Stimulated activated CD8-positive, alpha-beta memory T cell treated with anti-CD3 and anti-CD28 coated beads, Interleukin-2, amount 100 ng/mL, for 48 hours (primary cell): ENCODE results near the gene SLC7A10.
"Not testable (repeated sequence)": the region's sequence is repeated elsewhere in the genome, so short reads cannot be mapped to it uniquely, and the experiment has no call there.

Source experiments
- DNase-seq, 2 donors: peaks; one replicate each; pipeline ENCODE4 v3.0.0-alpha.2; 2020; ENCODE audit warnings: low read depth in 2 of 2

The SLC7A10 gene

DNA sequence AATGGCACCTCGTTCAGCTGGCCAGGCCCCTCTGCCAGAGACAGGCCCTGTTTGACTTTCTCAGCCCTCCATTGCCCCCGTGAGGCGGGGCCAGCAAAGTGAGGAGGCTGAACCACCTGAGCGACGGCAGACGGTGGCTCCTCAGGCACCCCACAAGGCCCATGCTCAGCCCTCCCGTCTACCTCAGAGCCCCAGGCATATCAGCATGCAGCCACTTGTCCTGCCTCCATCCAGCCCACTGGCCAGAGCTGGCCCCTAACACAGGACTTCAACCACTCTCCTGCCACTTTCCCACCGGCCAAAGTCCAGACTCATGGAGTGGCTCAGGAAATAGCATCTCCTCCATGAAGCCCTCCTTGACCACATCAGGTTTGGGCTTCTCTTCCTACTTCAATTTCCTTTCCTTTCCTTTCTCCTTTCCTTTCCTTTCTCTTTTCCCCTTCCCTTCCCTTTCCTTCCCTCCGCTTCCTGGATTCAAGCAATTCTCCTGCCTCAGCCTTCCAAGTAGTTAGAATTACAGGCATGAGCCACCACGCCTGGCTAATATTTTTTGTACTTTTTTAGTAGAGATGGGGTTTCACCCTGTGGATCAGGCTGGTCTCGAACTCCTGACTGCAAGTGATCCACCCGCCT lies 9.3 kb downstream of the SLC7A10 start:
- DNase-seq = no peak

DNA sequence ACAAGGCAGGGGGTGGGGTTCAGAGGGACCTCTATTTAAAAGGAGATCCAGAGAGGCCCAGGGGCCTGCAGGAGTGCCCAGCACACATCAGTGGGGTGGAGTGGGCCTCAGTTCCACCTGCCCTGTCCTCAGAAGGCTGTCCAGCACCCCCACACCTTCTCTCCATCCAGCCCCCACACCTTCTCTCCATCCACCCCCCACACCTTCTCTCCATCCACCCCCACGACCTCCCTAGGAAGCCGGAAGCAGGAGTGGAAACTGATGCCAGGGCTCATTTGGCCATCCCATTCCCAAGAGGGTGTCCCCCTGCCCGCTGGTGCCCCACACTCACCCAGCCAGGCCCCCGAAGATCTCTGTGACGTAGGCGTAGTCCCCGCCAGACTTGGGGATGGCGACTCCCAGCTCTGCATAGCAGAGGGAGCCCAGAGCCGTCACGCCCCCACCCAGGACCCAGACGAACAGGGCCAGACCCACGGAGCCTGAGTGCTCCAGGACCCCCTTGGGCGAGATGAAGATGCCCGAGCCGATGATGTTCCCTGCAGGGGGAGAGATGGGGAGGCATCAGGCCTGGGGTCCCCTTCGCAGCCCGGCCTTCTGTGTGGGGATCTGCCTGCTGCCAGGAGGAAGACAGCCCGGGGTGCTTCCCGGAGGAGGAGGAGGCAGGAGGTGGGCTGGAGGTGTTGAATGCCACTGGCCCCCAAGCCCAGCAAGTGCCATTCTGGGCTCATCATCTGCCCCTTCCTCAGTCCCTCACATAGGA lies 10.0 kb downstream of the SLC7A10 start:
- DNase-seq = no peak

DNA sequence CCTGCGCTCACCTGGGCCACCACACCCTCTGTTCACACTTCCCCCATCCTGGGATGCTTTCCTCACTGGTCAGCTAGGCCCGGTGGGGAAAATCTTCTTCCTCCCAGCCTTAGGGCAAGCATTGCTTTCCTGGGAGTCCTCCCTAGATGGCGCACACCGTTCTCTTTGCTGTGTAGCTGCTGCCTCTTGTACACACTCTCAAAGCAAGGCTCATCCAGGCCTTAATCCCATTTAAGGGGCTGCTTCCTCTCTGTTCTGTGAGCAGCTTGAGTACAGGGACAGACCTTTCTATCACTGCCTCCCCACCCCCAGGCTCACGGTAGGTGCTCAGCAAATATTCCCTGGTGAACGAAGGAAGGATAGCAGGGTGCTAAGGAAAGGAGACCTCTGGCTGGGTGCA lies 11.1 kb downstream of the SLC7A10 start:
- no peak for DNase-seq

DNA sequence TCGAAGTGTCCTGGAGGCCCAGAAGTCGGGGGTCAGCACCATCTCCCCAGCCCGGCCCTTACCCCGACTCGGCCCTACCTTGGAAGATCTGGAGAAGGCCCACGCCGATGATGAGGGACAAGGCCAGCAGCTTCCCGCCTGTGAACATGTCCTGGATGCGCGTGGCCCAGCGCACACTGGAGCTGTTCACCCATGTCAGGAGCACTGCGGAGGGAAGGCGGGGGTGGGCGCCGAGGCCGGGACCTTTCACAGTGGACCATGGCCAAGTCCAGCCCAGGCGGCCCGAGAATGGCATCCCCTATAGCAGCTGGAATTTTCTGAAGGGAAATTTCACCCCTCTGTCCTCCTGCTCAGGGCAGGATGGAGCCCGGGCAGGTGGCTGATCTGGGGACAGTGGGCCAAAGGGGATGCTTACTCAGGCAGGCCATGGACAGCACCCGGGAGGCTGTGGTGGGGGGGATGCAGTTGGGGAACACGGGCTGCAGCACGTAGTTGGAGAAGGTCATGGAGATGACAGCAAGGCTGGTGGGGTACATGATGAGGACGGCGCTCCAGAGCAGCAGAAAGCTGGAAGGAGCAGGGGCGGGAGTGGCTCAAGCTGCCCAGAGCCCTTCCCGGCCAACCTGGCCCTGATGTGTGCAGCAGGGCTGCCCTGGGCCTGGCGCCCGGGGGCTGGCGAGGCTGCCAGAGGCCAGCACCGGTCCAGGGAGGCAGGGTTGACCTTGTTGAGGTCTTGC lies 13.0 kb downstream of the SLC7A10 start:
- no peak for DNase-seq

DNA sequence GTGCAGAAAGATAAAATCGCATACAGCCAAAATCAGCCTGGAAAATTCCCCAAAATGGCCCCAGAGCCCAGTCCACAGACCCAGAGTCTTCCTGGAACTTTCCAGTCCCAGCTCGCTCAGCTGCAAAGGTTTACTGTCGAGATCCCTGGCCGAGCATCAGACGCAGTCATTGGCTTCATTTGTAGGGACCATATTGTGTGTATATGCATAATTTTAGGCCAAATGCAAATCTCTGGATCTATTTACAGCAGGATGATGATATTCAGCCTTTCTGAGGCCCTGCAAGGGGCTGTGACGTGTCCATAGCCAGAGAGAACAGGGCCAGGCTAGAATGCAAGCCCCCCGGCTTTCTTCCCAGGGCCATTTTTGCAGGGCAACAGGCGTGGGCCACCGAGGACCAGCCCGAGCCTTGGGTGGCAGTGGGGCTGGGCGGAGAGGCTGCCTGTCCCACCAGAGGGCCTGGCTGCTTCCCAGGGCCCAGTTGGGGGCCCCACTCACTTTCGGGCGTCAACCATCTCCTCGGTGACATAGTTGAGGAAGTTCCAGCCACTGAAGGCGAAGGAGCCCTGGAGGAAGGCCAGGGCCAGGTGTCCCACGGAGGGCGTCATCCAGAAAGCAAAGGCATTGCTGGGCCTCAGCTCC lies 13.7 kb downstream of the SLC7A10 start:
- DNase-seq = no peak

DNA sequence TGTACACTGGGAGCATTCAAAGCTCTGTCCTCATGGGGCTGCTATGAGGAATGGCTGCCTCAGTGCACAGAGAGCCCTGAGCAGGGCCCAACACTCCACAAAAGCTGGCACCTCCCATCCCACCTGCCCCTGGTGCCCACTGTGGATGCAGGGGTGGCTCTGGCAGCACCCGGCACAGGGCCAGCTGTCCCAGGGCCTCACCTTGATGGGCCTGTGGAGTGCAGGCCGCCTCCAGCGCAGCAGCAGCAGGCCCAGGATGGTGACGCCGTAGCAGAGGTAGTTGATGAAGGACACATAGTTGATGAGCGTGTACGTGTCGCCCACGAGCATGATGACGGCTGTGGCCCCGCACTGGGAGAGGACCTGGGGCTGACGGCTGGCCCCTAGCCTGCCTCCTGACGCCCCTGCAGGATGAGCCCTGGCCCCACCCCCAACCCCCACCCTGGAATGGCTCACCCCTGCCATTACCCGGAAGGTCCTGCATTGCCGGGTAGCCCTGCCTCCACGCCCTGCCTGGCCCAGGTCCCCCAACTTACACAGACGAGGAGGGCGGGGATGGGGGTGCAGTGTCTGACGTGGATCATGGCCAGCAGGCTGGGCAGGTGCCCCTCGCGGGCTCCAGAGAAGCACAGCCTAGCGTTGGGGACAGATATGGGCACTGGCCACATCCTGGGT lies 15.2 kb downstream of the SLC7A10 start:
- no peak for DNase-seq

DNA sequence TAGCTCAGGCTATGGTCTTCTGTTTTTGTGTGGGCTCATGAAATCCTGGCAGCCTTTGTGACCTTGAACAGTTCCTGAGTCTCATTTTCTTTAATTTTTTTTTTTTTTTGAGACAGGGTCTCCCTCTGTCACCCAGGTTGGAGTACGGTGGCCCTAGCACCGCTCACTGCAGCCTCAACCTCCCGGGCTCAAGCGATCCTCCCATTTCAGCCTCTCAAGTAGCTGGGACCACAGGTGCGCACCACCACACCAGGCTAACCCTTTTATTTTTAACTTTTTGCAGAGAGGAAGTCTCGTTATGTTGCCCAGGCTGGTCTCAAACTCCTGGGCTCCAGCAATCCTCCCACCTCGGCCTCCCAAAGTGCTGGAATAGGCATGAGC lies 15.8 kb downstream of the SLC7A10 start:
- DNase-seq = not testable (repeated sequence)

DNA sequence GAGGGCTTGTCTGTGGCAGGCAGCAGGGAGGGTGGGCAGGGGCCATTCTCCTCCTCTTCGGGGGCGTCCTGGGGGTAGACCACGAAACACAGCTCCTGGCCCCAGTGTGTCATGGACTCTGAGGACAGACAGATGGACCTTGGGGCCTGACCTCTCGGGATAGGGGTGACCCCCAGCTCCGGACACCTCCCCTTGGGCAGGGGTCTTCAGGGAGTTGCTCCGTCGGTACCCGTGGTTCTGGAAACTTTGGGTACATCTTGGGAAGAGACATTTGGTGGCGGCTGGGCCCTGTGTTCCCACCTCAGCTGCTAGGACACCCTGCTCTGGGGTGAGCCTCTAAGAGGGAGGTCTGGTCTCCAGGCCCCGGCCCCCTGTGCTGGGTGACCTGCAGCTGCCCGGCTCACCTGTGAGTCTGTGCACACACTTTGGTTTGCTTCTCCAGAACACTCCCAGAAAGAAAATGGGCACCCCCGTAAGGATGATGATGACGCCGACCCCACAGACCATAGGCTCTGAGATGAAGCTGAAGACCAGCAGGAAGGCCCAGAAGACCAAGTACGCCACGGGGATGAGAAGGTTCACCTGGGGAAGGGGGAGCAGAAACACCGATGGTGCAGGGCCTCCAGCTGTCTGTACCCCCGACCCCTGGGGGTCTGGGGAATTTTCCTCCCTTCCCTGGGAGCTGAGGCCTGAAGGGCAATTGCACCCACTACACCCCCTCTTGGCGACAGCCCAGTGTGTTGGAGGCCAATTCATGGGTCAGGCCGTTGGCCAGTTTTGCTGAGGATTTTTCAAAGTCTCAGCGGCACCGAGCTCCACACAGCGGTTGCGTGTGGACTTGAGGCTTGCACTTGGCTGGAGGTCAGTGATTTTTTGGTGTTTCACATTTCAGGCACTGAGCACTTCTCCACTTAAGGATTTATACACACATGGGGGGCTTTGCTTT lies 16.5 kb downstream of the SLC7A10 start:
- DNase-seq = no peak

DNA sequence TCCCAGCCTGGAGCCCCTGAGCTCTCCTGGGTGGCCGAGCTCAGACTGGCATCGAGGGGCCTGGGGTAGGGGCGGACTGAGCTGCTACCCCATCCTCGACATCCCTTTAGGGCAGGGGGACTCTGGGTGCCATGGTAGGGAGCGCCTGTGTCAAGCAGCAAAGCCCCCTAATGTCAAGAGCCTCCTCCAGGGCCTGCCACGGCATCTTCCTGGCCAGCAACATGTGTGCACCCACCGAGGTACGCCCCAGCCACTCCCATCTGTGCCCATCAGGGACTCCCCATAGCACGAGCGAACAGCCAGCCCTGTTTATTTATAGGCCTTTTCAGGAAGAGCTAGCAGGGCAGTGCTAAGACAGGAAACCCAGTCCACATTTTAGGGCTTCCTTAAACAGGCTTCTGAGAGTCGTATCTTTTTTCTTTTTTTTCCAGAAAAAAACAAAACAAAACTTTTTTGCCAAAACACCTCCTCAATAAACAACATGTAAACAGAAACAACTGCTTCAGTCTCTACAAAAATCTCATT lies 17.2 kb downstream of the SLC7A10 start:
- DNase-seq = no peak

DNA sequence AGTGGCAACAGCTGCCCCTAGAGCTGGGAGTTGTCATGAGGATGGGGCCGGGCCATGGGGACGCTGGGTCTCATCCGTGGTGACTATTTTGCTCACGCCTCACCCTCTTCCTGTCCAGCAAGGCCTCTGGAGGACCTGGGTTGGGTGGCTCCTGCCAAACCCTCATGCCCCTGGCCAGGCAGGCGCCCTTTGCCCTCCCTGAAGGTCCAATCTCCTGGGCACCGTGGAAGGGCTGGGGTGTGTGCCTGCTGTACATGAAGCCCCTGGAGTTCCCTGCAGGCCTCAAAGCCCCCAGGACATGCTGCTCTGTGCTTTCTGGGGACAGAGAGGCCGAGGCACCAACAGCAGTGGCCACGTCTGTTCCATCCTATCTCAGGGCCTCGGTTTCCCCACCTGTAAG lies 17.7 kb downstream of the SLC7A10 start:
- DNase-seq = no peak

DNA sequence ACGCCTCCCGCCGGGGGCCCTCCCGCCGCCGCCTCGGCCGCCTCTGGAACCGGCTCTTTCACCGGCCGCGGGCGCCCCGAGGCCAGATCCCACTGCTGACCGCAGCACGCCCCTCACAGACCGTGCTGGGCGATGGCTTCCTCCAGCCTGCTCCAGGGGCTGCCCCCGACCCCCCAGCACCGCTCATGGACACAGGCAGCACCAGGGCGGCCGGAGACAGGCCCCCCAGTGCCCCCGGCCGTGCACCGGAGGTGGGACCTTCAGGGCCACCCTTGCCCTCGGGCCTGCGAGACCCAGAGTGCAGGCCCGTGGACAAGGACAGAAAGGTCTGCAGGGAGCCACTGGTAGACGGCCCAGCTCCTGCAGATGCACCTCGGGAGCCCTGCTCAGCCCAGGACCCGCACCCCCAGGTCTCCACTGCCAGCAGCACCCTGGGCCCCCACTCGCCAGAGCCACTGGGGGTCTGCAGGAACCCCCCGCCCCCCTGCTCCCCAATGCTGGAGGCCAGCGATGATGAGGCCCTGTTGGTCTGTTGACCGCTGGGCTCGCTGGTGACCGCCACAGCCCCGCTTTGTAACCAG lies 18.5 kb downstream of the SLC7A10 start:
- DNase-seq = no peak

DNA sequence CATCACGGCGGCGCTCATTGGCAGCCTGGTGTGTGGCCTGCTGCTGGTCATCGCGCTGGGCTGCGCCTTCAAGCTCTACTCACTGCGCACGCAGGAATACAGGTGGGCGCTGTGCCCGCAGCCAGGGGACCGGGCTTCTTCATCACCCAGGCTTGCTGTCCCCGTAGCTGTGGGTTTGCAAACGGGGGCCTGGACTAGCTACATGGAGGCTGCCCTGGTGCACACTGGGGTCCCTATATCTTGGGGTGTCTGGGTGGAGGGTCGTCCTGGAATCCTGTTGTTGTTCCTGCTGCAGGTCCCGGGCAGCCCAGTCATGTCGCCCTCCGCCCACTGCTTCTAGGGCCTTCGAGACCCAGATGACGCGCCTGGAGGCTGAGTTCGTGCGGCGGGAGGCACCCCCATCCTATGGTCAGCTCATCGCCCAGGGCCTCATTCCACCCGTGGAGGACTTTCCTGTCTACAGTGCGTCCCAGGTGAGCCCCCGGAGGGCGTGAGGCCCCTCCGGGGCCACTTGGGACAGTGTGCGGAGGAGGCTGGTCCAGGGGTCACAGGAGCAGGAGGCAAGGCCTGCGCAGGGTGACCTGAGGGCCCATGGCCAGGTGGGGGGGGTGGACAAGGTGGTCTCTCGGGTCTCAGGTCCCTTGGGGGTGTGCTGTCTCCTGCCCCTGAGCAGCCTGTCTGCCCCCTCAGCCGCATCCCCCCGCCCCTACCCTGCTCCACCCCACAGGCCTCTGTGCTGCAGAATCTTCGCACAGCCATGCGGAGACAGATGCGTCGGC lies 19.2 kb downstream of the SLC7A10 start:
- no peak for DNase-seq

DNA sequence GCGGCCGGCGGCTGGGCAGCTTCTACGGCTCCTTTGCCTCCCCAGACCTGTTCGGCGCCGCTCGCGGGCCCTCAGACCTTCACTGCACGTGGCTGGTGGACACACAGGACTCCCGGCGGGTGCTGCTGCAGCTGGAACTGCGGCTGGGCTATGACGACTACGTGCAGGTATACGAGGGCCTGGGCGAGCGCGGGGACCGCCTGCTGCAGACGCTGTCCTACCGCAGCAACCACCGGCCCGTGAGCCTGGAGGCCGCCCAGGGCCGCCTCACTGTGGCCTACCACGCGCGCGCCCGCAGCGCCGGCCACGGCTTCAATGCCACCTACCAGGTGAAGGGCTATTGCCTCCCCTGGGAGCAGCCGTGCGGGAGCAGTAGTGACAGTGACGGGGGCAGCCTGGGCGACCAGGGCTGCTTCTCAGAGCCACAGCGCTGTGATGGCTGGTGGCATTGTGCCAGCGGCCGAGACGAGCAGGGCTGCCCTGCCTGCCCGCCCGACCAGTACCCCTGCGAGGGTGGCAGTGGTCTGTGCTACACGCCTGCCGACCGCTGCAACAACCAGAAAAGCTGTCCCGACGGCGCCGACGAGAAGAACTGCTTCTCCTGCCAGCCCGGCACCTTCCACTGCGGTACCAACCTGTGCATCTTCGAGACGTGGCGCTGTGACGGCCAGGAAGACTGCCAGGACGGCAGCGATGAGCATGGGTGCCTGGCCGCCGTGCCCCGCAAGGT lies 20.0 kb downstream of the SLC7A10 start:
- no peak for DNase-seq

DNA sequence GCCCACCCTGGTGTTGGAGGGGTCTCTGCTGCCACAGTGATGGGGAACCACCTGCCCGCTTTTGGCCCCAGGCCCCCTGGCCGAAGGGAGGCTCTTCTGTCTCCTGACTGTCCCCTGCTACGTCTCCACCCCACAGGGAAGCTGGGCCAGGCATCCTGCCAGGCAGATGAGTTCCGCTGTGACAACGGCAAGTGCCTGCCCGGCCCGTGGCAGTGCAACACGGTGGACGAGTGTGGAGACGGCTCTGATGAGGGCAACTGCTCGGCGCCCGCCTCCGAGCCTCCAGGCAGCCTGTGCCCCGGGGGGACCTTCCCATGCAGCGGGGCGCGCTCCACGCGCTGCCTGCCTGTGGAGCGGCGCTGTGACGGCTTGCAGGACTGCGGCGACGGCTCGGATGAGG lies 20.5 kb downstream of the SLC7A10 start:
- DNase-seq = no peak

DNA sequence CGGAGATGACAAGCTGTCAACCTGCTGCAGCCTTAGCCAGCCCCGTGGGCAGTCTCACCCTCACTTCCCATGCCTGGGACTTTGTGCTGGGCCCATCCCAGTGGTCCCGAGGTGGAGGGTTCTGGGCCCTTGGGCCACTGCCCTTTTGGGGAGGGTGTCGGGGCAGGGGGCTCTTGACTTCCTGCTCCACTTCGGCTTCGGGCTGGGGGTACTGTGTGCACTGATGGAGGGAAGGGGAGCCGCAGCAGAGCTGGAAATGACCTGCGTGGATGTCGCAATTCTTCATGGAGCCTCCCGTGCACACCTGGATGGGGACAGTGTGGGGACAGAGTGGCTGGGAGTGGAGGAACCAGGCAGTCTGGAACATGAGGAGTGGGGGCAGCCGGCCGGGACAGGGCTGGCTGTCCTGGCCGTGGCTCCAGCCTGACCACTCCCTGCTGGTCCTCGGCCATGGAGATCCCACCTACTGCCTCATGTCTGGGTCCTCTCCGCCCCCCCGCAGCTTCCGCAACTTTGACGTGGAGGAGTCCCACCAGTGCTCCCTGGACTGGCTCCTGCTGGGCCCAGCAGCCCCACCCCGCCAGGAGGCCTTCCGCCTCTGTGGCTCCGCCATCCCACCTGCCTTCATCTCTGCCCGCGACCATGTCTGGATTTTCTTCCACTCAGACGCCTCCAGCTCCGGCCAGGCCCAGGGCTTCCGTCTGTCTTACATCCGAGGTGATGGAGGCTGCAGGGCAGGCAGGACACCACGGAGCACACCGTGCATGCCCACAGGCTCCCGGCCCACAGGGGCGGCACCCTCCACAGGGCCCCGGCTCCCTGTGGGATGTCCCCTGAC lies 21.3 kb downstream of the SLC7A10 start:
- DNase-seq = no peak

DNA sequence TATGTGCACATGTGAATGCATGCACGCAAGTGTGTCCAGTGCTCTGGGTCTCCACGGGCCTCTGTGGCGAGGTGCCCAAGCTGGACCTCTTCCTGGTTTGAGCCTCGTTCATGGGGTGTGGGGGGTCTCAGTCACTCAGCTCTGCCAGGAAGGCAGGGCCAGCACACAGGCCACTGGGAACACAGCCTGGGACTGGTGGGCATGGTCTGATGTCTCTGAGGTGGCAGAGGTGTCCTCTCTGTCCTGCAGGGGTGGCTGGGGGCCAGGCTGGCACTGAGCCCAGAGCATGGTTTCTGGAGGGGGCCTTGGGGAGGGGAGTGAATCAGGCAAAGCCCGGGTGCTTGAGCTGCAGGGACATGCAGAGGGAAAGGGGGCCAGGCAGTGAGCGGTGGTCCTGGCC lies 22.1 kb downstream of the SLC7A10 start:
- DNase-seq = no peak

DNA sequence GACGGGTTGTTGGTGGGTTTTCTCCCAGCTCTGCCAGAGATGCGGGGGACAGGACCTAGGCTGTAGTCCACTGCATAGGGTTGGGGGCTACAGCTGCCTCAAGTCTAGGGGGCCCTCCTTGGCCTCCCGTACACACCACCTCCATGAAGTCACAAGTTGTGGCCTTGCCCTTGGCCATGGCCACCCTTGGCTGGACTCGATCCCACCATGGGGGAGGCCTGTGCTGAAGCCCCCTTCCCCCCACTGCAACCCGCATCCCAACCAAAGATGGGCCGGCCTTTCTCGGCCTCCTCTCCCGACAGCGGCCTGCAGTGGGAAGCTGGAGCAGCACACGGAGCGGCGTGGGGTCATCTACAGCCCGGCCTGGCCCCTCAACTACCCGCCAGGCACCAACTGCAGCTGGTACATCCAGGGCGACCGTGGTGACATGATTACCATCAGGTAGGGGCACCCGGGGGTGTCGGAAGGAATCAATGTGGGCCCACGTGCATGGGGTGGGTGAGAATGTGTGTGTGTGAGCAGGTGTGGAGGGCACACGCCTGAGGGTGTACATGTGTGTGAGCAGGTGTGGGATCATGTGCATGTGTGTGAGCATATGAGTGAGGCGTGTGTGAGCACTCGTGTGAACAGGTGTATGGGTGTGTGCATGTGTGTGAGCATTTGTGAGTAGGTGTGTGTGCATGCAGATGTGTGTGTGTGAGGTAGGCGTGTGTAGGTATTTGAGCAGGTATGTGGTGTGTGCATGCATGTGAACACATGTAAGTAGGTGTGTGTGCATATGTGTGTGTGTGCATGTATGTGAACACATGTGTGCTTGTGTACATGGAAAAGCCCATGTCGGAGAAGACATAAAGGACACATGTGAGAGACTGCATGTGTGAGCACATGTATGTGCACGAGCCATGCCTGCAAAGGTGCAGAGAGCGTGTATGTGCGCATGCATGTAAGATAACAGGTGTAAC lies 22.8 kb downstream of the SLC7A10 start:
- no peak for DNase-seq
